CD14-positive monocyte (primary cell): ENCODE results near the gene C11orf42. TPM values are rescaled to one million over a fixed set of nuclear protein-coding genes. Genes with fewer than 3 reads are reported as not detected.

Source experiments
- DNase-seq, 3 donors: peaks; one replicate each; pipeline ENCODE4 v3.0.0-alpha.2; 2011 to 2022
- H2AFZ ChIP-seq: 2 replicates; pipeline ENCODE4 v1.6.0; 2012; ENCODE audit warnings: mild to moderate bottlenecking, low read depth, low read length, inconsistent platforms; ENCODE audit not compliant: insufficient read depth, poor library complexity, severe bottlenecking
- H3K27ac ChIP-seq, 2 donors: 1 replicate in 1 of 2; 2 replicates in 1 of 2; pipeline ENCODE4 v1.5.1; 2012 to 2013; ENCODE audit warnings: low read length in 2 of 2, control low read depth in 1 of 2, inconsistent platforms in 1 of 2, low read depth in 1 of 2, mild to moderate bottlenecking in 1 of 2
- H3K27me3 ChIP-seq, 2 donors: one replicate each; pipeline versions ENCODE4 v1.6.0 to v1.6.1; 2011 to 2013; ENCODE audit warnings: low read length in 2 of 2; ENCODE audit not compliant: control insufficient read depth in 2 of 2, insufficient read depth in 2 of 2
- H3K36me3 ChIP-seq, 2 donors: replicated peaks in 1 of 2; 1 replicate in 1 of 2; 2 replicates in 1 of 2; pipeline versions ENCODE4 v1.5.1 to v1.6.1; 2012 to 2013; ENCODE audit warnings: low read length in 2 of 2, control low read depth in 1 of 2, inconsistent platforms in 1 of 2, mild to moderate bottlenecking in 1 of 2; ENCODE audit not compliant: insufficient read depth in 2 of 2, control insufficient read depth in 1 of 2
- H3K4me1 ChIP-seq, 2 donors: 1 replicate in 1 of 2; 2 replicates in 1 of 2; pipeline versions ENCODE4 v1.5.1 to v1.6.1; 2012 to 2013; ENCODE audit warnings: low read length in 2 of 2, control low read depth in 1 of 2, inconsistent platforms in 1 of 2, mild to moderate bottlenecking in 1 of 2, moderate library complexity in 1 of 2; ENCODE audit not compliant: insufficient read depth in 2 of 2, control insufficient read depth in 1 of 2
- H3K4me2 ChIP-seq: replicated peaks from 2 replicates; pipeline ENCODE3; 2012; ENCODE audit warnings: low read length, moderate library complexity, mild to moderate bottlenecking; ENCODE audit not compliant: poor library complexity, severe bottlenecking; ENCODE audit errors: extremely low read depth
- H3K4me3 ChIP-seq, 3 experiments: fragments of 200-600 bp in 1 of 3; sonication (generic) in 1 of 3; replicated peaks in 1 of 3; 1 replicate in 2 of 3; 2 replicates in 1 of 3; pipeline ENCODE4 v1.5.1; 2011 to 2013; ENCODE audit warnings: low read length in 3 of 3, mild to moderate bottlenecking in 3 of 3, control low read depth in 2 of 3, low read depth in 2 of 3, inconsistent platforms in 1 of 3, moderate library complexity in 1 of 3
- H3K79me2 ChIP-seq: 2 replicates; pipeline ENCODE4 v1.6.0; 2012; ENCODE audit warnings: mild to moderate bottlenecking, control low read depth, inconsistent platforms, low read length, moderate library complexity; ENCODE audit not compliant: insufficient read depth
- H3K9ac ChIP-seq: 2 replicates; pipeline ENCODE4 v1.6.0; 2017; ENCODE audit warnings: low read length, mild to moderate bottlenecking; ENCODE audit not compliant: insufficient read depth, poor library complexity, severe bottlenecking
- H3K9me3 ChIP-seq, 2 donors: replicated peaks in 1 of 2; 1 replicate in 1 of 2; 2 replicates in 1 of 2; pipeline versions ENCODE4 v1.5.1 to v1.6.1; 2012 to 2013; ENCODE audit warnings: low read length in 2 of 2, control low read depth in 1 of 2; ENCODE audit not compliant: control insufficient read depth in 1 of 2, insufficient read depth in 1 of 2
- H4K20me1 ChIP-seq: 2 replicates; pipeline ENCODE4 v1.6.0; 2012; ENCODE audit warnings: mild to moderate bottlenecking, low read length, control low read depth, moderate library complexity; ENCODE audit not compliant: insufficient read depth
- H3K27ac Mint-ChIP-seq, 7 donors: one replicate each; pipeline ENCODE4 v1.8.0; 2020; ENCODE audit warnings: mild to moderate bottlenecking in 7 of 7, mixed read lengths in 7 of 7, moderate library complexity in 6 of 7, inconsistent platforms in 2 of 7
- H3K27me3 Mint-ChIP-seq, 3 donors: one replicate each; pipeline ENCODE4 v1.8.0; 2021 to 2022; ENCODE audit warnings: low read depth in 3 of 3, mild to moderate bottlenecking in 3 of 3, mixed read lengths in 3 of 3, moderate library complexity in 3 of 3, inconsistent platforms in 1 of 3
- H3K36me3 Mint-ChIP-seq, 2 donors: one replicate each; pipeline ENCODE4 v1.8.0; 2020; ENCODE audit warnings: mixed read lengths in 2 of 2, inconsistent platforms in 1 of 2, mild to moderate bottlenecking in 1 of 2
- H3K4me1 Mint-ChIP-seq: one replicate; pipeline ENCODE4 v1.8.0; 2020; ENCODE audit warnings: mild to moderate bottlenecking, mixed read lengths
- H3K4me3 Mint-ChIP-seq, 2 donors: one replicate each; pipeline ENCODE4 v1.8.0; 2020; ENCODE audit warnings: mild to moderate bottlenecking in 2 of 2, mixed read lengths in 2 of 2, moderate library complexity in 1 of 2
- H3K9me3 Mint-ChIP-seq, 7 donors: one replicate each; pipeline ENCODE4 v1.8.0; 2020 to 2022; ENCODE audit warnings: mixed read lengths in 7 of 7, mild to moderate bottlenecking in 6 of 7, moderate library complexity in 6 of 7, inconsistent platforms in 2 of 7
- WGBS: methylation state at CpG from one replicate; pipeline ENCODE4 v1.1.5; 2013; ENCODE audit warnings: missing lambda C conversion rate; ENCODE audit not compliant: insufficient coverage; 5-methylcytosine and 5-hydroxymethylcytosine counted together
- intact Hi-C, 2 donors: fragments of 100-400 bp; cut with micrococcal nuclease; formaldehyde crosslinking; loops; one replicate each; pipeline versions ENCODE4 v1.15.0 to v1.15.1; 2023
- polyA plus RNA-seq, 3 donors: library from polyadenylated mRNA; depleted of rRNA in 1 of 3; unstranded in 2 of 3; stranded (reverse) in 1 of 3; fragments of 300-500 nt in 2 of 3; fragments of >200 nt in 1 of 3; fragmentation: Illumina TruSeq in 2 of 3; gene quantifications; 1 replicate in 2 of 3; 2 replicates in 1 of 3; pipeline ENCODE4 v1.2.3, GENCODE V29; 2012 to 2021
- TF ChIP-seq, protein P1 (sequence below): fragments of 200-600 bp; IDR thresholded peaks from one replicate; pipeline ENCODE4 v1.8.0; 2022; ENCODE audit warnings: antibody characterized with exemption, mild to moderate bottlenecking

Gene C11orf42
- polyA plus RNA-seq, 3 donors = not detected

- H3K36me3 Mint-ChIP-seq = peaks cover 43 to 66% of the 10 kb centered on the region in 2 donors
- H3K4me2 ChIP-seq = no peak overlapping the region
- H3K4me1 ChIP-seq = peaks cover 39 to 72% of the 10 kb centered on the region in 2 donors
- no peak overlapping the region for H3K4me3 ChIP-seq
- H3K9me3 ChIP-seq = no peaks in the 10 kb centered on the region
- no peak for DNase-seq
- no peak overlapping the region for H3K4me3 Mint-ChIP-seq
- peaks cover 38 to 66% of the 10 kb centered on the region in 2 donors for H3K36me3 ChIP-seq
- peaks cover 66% of the 10 kb centered on the region for H3K79me2 ChIP-seq
- peak overlapping the region in 1 of 2 donors; percentile 74 for H3K27ac ChIP-seq
- H3K27me3 Mint-ChIP-seq = no peaks in the 10 kb centered on the region
- H3K27me3 ChIP-seq = no peaks in the 10 kb centered on the region
- H2AFZ ChIP-seq = no peak overlapping the region
- WGBS = 97% methylated on average over 3 of the region's 3 CpGs
- H3K9ac ChIP-seq = no peak overlapping the region
- H4K20me1 ChIP-seq = peaks cover 6% of the 10 kb centered on the region
- H3K9me3 Mint-ChIP-seq = no peaks in the 10 kb centered on the region
- H3K27ac Mint-ChIP-seq = peak overlapping the region in 4 of 7 donors; percentile 38 to 83 (median 76)
- intact Hi-C loops = no loop called here
- TF ChIP-seq, protein P1, sequence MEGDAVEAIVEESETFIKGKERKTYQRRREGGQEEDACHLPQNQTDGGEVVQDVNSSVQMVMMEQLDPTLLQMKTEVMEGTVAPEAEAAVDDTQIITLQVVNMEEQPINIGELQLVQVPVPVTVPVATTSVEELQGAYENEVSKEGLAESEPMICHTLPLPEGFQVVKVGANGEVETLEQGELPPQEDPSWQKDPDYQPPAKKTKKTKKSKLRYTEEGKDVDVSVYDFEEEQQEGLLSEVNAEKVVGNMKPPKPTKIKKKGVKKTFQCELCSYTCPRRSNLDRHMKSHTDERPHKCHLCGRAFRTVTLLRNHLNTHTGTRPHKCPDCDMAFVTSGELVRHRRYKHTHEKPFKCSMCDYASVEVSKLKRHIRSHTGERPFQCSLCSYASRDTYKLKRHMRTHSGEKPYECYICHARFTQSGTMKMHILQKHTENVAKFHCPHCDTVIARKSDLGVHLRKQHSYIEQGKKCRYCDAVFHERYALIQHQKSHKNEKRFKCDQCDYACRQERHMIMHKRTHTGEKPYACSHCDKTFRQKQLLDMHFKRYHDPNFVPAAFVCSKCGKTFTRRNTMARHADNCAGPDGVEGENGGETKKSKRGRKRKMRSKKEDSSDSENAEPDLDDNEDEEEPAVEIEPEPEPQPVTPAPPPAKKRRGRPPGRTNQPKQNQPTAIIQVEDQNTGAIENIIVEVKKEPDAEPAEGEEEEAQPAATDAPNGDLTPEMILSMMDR = no peak
- peaks cover 66% of the 10 kb centered on the region for H3K4me1 Mint-ChIP-seq
Observed at GRCh38 chr11:6224421-6224820, 19.1 kb downstream of the C11orf42 start.

DNA sequence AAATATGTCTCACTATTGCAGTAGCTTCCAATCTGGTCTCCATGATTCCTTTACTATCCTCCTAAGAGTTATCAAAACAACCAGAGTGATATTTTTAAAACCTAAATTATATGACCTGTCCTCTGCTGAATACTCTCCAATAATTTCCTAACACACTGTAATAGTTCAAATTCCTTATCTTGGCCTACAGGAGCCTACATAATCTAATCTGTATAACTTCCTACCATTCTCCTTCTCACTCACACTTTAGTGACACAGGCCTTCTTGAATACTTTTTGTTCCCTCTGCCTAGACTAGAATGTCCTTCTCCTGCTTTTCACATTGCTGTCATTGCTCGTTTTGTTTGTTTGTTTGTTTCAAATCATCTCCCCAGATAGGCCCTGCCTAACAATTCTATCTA, 19.7 kb downstream of the C11orf42 start:
- Mint-ChIP-seq H3K4me1 (peaks cover 66% of the 10 kb centered on the region), H3K36me3 (peaks cover 49 to 63% of the 10 kb centered on the region in 2 donors), H3K9me3 (no peaks in the 10 kb centered on the region), H3K27ac (peak overlapping the region; percentile 18 to 83 (median 58)), H3K4me3 (no peak overlapping the region), H3K27me3 (peaks cover 0 to 1% (median 0%) of the 10 kb centered on the region in 3 donors)
- TF ChIP-seq, protein P1 = no peak
- Histone ChIP-seq H3K27me3 (no peaks in the 10 kb centered on the region), H3K36me3 (peaks cover 32 to 61% of the 10 kb centered on the region in 2 donors), H3K9me3 (no peaks in the 10 kb centered on the region), H3K4me2 (no peak overlapping the region), H3K4me1 (peaks cover 40 to 72% of the 10 kb centered on the region in 2 donors), H3K9ac (no peak overlapping the region), H3K4me3 (no peak overlapping the region), H4K20me1 (peaks cover 2% of the 10 kb centered on the region), H3K27ac (peak overlapping the region in 1 of 2 donors; percentile 74), H3K79me2 (peaks cover 72% of the 10 kb centered on the region), H2AFZ (no peak overlapping the region)
- intact Hi-C loops = no loop called here
- no peak for DNase-seq
- 100% methylated on average over 1 of the region's 1 CpG for whole genome bisulfite sequencing
